Activated CD4-positive, alpha-beta memory T cell treated with anti-CD3 and anti-CD28 coated beads, Interleukin-2, amount 10 ng/mL, durations not matched to agents 7 days and 5 days (primary cell): Measurements from ENCODE around the gene ITCH. TPM values are rescaled to one million over a fixed set of nuclear protein-coding genes. Genes with fewer than 3 reads are reported as not detected.
"Not testable (repeated sequence)": the region's sequence is repeated elsewhere in the genome, so short reads cannot be mapped to it uniquely, and the experiment has no call there.

Source experiments
- CTCF ChIA-PET: fragments of 350-600 bp; sonication (Branson Sonifier 250); formaldehyde crosslinking; loops from one replicate; lab custom pipeline; 2021; ENCODE audit warnings: antibody characterized with exemption, inconsistent platforms; lab: Charles Lee
- POLR2A ChIA-PET: fragments of 350-600 bp; sonication (Branson Sonifier 250); formaldehyde crosslinking; loops from one replicate; lab custom pipeline; 2021; ENCODE audit warnings: antibody characterized with exemption; lab: Charles Lee
- DNase-seq: peaks from one replicate; pipeline ENCODE4 v3.0.0-alpha.2; 2020
- H3K27ac Mint-ChIP-seq: one replicate; pipeline ENCODE4 v1.8.0; 2021; ENCODE audit warnings: mild to moderate bottlenecking, mixed read lengths
- H3K27me3 Mint-ChIP-seq: one replicate; pipeline ENCODE4 v1.8.0; 2021; ENCODE audit warnings: mixed read lengths
- H3K36me3 Mint-ChIP-seq: one replicate; pipeline ENCODE4 v1.8.0; 2021; ENCODE audit warnings: low read depth, mixed read lengths
- H3K4me1 Mint-ChIP-seq: one replicate; pipeline ENCODE4 v1.8.0; 2021; ENCODE audit warnings: mixed read lengths
- H3K4me3 Mint-ChIP-seq: one replicate; pipeline ENCODE4 v1.8.0; 2021; ENCODE audit warnings: mild to moderate bottlenecking, mixed read lengths
- H3K9me3 Mint-ChIP-seq: one replicate; pipeline ENCODE4 v1.8.0; 2021; ENCODE audit warnings: mixed read lengths
- total RNA-seq, 2 experiments: library from RNA; stranded (reverse); gene quantifications; one replicate each; pipeline ENCODE4 v1.2.3, GENCODE V29; 2021

Gene ITCH
- total RNA-seq, 2 experiments from 2014 or later = 55.5 to 56.7 TPM

DNA sequence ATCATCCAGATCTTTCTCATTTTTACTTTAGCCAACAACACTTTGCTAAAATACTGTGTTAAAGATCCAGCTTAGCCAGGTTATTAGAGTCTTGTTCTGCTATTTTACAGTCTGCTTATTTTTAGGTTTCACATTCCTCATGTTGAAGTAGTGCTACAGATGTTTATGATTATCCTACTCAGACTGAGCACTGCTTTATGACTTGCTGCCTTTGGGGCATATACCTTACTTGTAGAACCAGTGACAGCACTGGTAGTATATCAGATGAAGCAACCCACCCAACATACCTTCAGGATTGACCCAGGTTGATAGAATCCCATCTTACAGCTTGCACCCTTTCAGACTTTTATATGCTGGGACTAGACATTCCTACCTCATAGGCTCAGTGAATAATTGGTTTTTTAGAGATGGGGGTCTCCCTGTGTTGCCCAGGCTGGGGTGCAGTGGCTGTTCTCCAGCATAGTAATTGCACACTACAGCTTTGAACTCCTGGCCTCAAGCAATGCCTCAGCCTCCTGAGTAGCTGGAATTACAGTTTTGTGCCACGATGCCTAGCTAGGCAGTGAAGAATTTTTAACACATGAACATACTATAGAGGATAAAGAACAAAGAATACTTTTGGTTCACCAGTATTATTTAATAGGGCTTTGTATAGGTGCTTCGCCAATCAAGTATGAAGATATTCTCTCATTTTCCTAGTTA lies 89.4 kb downstream of the ITCH start:
- peaks cover 7% of the 10 kb centered on the region for H3K4me1 Mint-ChIP-seq
- ChIA-PET POLR2A (no interaction called here), CTCF (interaction anchor here (0.5 to 6.9 kb wide), 2 partner anchors 9 to 140 kb away, joined by 4 to 32 read pairs; no protein-coding TSS in a partner anchor)
- no peak overlapping the region for H3K4me3 Mint-ChIP-seq
- H3K27me3 Mint-ChIP-seq = no peaks in the 10 kb centered on the region
- DNase-seq = no peak
- H3K36me3 Mint-ChIP-seq = peaks cover 38% of the 10 kb centered on the region
- no peak overlapping the region for H3K27ac Mint-ChIP-seq
- no peaks in the 10 kb centered on the region for H3K9me3 Mint-ChIP-seq

DNA sequence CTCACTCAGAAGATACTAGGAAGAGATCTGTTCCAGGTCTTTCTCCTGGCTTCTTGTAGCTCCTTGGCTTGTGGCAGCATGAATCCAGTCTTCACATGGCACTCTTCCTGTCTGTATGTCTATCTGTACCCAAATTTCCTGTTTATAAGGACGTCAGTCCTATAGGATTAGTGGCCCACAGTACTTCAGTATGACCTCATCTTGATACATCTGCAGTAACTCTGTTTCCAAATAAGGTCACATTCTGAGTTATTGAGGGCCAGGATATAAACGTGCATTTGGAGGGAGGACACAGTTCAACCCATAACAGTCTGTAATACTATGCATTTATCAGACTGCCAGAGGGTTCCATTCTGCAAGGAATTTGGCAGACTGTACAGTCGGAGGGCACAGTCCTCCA lies 95.6 kb downstream of the ITCH start:
- ChIA-PET POLR2A (no interaction called here), CTCF (no interaction called here)
- no peaks in the 10 kb centered on the region for H3K9me3 Mint-ChIP-seq
- no peak overlapping the region for H3K27ac Mint-ChIP-seq
- no peaks in the 10 kb centered on the region for H3K27me3 Mint-ChIP-seq
- no peaks in the 10 kb centered on the region for H3K4me1 Mint-ChIP-seq
- DNase-seq = no peak
- peaks cover 36% of the 10 kb centered on the region for H3K36me3 Mint-ChIP-seq
- no peak overlapping the region for H3K4me3 Mint-ChIP-seq

DNA sequence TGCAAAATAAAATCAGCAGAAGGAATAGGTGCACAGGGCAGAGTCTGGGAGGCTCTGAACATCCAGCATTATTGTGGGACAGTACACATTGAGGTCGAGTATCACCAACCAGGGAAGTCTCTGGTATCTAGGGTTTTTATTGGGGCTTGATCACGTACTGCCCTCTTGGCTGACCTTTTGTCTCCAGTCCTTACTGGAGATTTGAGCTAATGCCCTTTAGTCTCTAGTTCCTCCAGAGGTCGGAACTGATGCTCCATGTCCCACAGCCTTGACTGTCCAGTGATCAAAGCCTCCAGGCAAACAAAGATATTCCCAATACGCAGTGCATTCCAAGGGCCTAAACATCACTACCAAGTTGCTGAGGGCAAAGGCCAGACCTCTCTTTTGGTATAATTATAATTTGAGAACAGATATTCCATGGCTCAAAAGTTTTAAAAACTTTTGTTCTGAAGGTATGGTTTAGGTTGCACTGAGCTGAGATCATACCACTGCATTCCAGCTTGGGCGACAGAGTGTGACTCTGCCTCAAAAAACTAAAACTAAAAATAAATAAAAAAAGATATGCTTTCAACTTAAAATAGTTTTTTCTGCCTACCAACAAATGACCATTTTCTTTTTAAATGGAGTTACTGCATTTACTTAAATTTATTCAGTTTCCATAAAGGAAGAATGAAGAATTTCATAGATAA lies 96.3 kb downstream of the ITCH start:
- no peaks in the 10 kb centered on the region for H3K4me1 Mint-ChIP-seq
- H3K9me3 Mint-ChIP-seq = no peaks in the 10 kb centered on the region
- H3K27me3 Mint-ChIP-seq = no peaks in the 10 kb centered on the region
- no peak overlapping the region for H3K4me3 Mint-ChIP-seq
- ChIA-PET POLR2A (interaction anchor here (1.6 kb wide), 1 partner anchor 56 kb away, joined by 3 read pairs; no protein-coding TSS in a partner anchor), CTCF (no interaction called here)
- no peak for DNase-seq
- H3K36me3 Mint-ChIP-seq = peaks cover 39% of the 10 kb centered on the region
- no peak overlapping the region for H3K27ac Mint-ChIP-seq

DNA sequence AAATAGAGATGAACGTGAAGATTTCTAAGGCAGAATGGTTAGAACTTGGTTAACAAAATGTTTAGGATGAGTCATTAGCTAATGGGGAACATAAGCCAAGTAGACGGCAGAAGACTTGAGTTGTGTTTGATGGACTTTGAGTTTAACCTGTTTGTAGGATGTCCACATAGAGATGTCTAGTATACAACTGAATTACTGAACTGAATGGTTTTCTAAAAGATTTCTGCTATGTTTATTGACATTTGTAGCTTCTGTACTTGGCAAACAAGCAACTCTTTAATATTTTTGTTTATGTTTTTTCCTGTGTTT lies 98.7 kb downstream of the ITCH start:
- ChIA-PET POLR2A (no interaction called here), CTCF (interaction anchor here (0.7 kb wide), 1 partner anchor 10 kb away, joined by 4 read pairs; no protein-coding TSS in a partner anchor)
- H3K9me3 Mint-ChIP-seq = no peaks in the 10 kb centered on the region
- H3K27me3 Mint-ChIP-seq = no peaks in the 10 kb centered on the region
- DNase-seq = no peak
- no peak overlapping the region for H3K4me3 Mint-ChIP-seq
- H3K36me3 Mint-ChIP-seq = peaks cover 46% of the 10 kb centered on the region
- H3K4me1 Mint-ChIP-seq = no peaks in the 10 kb centered on the region
- H3K27ac Mint-ChIP-seq = no peak overlapping the region

DNA sequence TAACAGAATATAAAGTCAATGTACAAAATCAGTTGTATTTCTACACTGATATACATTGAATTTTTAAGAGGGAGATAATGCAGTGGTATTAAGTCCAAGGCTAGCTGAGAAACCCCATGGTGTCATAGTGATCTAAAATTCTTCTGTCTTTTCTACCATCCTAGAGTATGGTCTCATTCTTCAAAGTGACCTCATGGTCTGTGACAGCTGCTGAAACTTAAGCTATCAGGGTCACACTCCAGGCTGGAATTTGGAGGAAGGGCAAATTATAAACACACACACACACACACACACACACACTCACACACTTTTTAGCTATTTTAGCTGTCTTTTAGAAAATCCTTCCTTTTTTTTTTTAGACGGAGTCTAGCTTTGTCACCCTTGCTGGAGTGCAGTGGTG lies 105.9 kb downstream of the ITCH start:
- ChIA-PET CTCF (interaction anchor here (0.7 kb wide), 1 partner anchor 156 kb away, joined by 4 read pairs; no protein-coding TSS in a partner anchor), POLR2A (interaction anchor here (0.7 kb wide), 1 partner anchor 126 kb away, joined by 4 read pairs; no protein-coding TSS in a partner anchor)
- no peak overlapping the region for H3K4me3 Mint-ChIP-seq
- no peaks in the 10 kb centered on the region for H3K9me3 Mint-ChIP-seq
- no peaks in the 10 kb centered on the region for H3K4me1 Mint-ChIP-seq
- peaks cover 23% of the 10 kb centered on the region for H3K36me3 Mint-ChIP-seq
- no peak for DNase-seq
- no peak overlapping the region for H3K27ac Mint-ChIP-seq
- no peaks in the 10 kb centered on the region for H3K27me3 Mint-ChIP-seq

DNA sequence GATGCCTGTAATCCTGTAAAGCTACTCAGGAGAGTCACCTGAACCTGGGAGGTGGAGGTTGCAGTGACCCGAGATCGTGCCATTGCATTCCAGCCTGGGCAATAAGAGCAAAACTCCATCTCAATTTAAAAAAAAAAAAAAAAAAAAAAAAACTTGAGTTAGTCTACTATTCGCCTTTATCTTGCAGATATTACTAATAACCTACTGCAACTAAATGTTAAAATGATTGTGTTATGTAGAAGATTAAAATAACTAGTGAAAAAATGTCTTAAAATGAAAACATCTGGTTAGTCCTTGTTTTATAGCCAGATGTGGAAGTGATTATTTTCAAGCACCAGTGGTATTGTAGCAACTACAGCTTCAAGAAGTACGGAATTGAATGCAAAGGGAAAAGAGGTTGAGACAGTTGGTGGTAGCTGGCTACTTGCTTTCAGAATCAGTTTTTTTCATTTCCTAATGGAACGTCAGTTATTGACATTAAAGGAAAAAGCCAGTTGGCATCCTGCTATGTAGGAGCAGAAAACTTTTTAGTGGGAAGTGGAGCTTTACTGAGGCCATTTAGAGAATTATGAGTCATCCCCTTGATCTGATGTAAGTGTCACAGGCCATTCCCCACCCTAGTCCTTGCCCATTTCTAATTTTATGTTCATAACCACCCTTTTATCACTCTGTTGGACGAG lies 109.3 kb downstream of the ITCH start:
- peak overlapping the region; percentile 9 for H3K27ac Mint-ChIP-seq
- H3K36me3 Mint-ChIP-seq = peaks cover 38% of the 10 kb centered on the region
- DNase-seq = no peak
- H3K27me3 Mint-ChIP-seq = no peaks in the 10 kb centered on the region
- ChIA-PET POLR2A (no interaction called here), CTCF (interaction anchor here (1.4 to 3.1 kb wide), 2 partner anchors 21 to 161 kb away, joined by 5 to 34 read pairs; no protein-coding TSS in a partner anchor)
- no peak overlapping the region for H3K4me3 Mint-ChIP-seq
- H3K4me1 Mint-ChIP-seq = peaks cover 11% of the 10 kb centered on the region
- no peaks in the 10 kb centered on the region for H3K9me3 Mint-ChIP-seq

DNA sequence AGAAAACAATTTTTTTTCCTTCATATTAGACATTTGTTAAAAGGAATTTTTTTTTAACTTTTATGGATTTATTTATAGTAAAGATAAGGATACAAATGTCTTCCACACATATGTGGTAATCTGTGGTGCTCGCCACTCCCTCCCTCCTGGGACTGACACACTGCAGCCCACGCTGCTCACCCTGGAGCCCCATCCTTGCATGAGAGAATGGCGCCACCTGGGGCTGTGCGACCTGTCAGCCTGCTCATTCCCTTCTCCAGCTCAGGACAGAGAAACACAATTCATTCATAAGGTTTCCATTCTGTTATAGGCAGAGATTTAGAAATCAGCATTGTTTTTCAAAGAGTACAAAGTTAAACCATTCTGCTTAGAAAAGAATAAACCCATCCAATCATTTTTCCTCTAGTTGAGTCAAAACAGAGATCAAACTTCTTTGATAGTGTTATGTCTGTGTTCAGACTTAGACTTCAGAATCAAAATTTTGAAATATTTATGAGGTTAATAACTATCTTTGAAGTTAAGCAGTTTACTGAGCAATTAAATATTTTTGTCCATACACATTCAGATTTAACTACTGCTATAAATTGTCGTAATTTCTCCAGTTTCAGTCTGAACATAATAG lies 110.3 kb downstream of the ITCH start:
- ChIA-PET POLR2A (interaction anchor here (0.9 kb wide), 1 partner anchor 50 kb away, joined by 3 read pairs; no protein-coding TSS in a partner anchor), CTCF (interaction anchor here (1.4 to 3.1 kb wide), 2 partner anchors 20 to 162 kb away, joined by 5 to 34 read pairs; no protein-coding TSS in a partner anchor)
- no peaks in the 10 kb centered on the region for H3K27me3 Mint-ChIP-seq
- peaks cover 46% of the 10 kb centered on the region for H3K36me3 Mint-ChIP-seq
- DNase-seq = peak; percentile 44
- no peak overlapping the region for H3K27ac Mint-ChIP-seq
- H3K9me3 Mint-ChIP-seq = no peaks in the 10 kb centered on the region
- H3K4me3 Mint-ChIP-seq = no peak overlapping the region
- peaks cover 11% of the 10 kb centered on the region for H3K4me1 Mint-ChIP-seq

DNA sequence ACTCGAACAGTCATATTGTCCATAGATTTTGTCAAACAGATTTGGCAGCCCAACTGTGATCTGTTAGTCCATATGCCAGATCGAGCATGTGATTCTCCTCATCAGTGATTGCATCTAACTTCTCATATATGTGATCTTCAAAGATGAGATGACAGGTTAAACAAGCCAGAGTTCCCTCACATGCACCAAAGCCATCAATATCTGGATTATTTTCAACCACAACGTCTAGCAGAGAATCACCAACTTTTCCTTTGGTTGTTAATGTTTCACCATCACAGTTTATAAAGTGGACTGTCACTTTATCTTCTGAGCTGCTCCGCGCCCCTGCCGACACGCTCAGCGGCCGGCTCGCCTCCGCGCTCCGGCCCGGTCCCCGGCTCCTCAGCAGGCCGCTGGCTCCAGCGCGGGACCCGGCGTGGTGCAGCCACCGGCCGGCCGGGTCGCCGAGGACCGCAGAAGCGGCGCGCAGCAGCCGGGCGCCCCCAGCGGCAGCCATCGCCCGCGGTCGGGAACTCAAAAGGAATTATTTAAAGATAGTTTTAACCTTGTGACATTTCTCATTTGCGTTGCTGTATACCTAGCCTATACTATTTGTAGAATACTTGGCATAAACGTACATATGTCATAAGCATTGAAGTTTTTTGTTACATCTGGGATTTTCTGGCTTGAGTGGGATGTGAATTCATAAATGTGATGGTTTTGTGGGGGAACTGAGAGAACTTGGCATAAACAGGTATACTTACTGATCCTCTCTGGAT lies 113.1 kb downstream of the ITCH start:
- ChIA-PET CTCF (interaction anchor here (0.9 to 3.0 kb wide), 4 partner anchors 8 to 163 kb away, joined by 3 to 18 read pairs (median 4); no protein-coding TSS in a partner anchor), POLR2A (no interaction called here)
- peaks cover 15% of the 10 kb centered on the region for H3K4me1 Mint-ChIP-seq
- H3K27ac Mint-ChIP-seq = no peak overlapping the region
- peaks cover 62% of the 10 kb centered on the region for H3K36me3 Mint-ChIP-seq
- H3K4me3 Mint-ChIP-seq = no peak overlapping the region
- H3K9me3 Mint-ChIP-seq = peaks cover 5% of the 10 kb centered on the region
- peak; percentile 34 for DNase-seq
- no peaks in the 10 kb centered on the region for H3K27me3 Mint-ChIP-seq

DNA sequence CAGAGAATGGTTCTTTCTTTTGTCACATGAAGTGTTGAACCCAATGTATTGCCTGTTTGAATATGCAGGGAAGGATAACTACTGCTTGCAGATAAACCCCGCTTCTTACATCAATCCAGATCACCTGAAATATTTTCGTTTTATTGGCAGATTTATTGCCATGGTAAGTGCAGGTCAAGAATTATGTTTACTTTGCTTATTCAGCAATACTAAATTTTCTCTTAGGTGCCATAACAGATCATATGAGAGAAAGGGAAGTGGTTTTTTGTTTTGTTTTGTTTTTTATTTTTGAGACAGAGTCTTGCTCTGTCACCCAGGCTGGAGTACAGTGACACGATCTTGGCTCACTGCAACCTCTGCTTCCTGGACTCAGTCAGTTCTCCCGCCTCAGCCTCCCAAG lies 116.6 kb downstream of the ITCH start:
- no peak overlapping the region for H3K4me3 Mint-ChIP-seq
- no peaks in the 10 kb centered on the region for H3K27me3 Mint-ChIP-seq
- peaks cover 76% of the 10 kb centered on the region for H3K36me3 Mint-ChIP-seq
- no peak overlapping the region for H3K27ac Mint-ChIP-seq
- no peak for DNase-seq
- ChIA-PET CTCF (no interaction called here), POLR2A (no interaction called here)
- peaks cover 12% of the 10 kb centered on the region for H3K9me3 Mint-ChIP-seq
- peaks cover 15% of the 10 kb centered on the region for H3K4me1 Mint-ChIP-seq

DNA sequence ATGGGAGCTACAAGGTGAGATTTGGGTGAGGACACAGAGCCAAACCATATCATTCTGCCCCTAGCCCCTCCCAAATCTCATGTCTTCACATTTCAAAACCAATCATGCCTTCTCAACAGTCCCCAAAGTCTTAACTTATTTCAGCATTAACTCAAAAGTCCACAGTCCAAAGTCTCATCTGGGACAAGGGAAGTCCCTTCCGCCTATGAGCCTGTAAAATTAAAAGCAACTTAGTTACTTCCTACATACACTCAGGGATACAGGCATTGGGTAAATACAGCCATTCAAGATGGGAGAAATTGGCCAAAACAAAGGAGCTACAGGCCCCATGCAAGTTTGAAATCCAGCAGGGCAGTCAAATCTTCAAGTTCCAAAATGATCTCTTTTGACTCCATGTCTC lies 119.1 kb downstream of the ITCH start:
- H3K27me3 Mint-ChIP-seq, H3K27ac Mint-ChIP-seq, H3K4me3 Mint-ChIP-seq, CTCF ChIA-PET, DNase-seq, POLR2A ChIA-PET, H3K4me1 Mint-ChIP-seq: not testable (repeated sequence)
- Mint-ChIP-seq H3K36me3 (peaks cover 69% of the 10 kb centered on the region), H3K9me3 (peaks cover 12% of the 10 kb centered on the region)

DNA sequence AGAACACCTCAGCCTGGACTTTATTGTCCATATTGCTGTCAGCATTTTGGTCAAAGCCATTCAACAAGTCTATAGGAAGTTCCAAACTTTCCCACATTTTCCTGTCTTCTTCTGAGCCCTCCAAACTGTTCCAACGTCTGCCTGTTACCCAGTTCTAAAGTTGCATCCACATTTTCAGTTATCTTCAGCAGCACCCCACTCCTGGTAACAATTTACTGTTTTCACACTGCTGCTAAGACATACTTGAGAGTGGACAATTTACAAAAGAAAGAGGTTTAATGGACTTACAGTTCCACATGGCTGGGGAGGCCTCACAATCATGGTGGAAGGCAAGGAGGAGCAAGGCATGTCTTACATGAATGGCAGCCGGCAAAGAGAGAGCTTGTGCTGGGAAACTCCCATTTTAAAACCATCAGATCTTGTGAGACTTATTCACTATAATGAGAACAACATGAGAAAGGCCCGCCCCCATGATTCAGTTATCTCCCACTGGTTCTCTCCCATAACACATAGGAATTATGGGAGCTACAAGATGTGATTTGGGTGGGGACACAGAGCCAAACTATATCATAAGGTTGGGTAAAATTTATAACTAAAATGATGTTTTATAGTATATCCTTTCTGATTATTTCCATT lies 120.6 kb downstream of the ITCH start:
- not testable (repeated sequence) for H3K27ac Mint-ChIP-seq, H3K27me3 Mint-ChIP-seq, H3K4me1 Mint-ChIP-seq, DNase-seq, H3K4me3 Mint-ChIP-seq
- Mint-ChIP-seq H3K36me3 (peaks cover 68% of the 10 kb centered on the region), H3K9me3 (peaks cover 12% of the 10 kb centered on the region)
- POLR2A ChIA-PET = interaction anchor here (1.1 kb wide), 1 partner anchor 12 kb away, joined by 3 read pairs; no protein-coding TSS in a partner anchor
- CTCF ChIA-PET = interaction anchor here (1.1 kb wide), 1 partner anchor 28 kb away, joined by 3 read pairs; no protein-coding TSS in a partner anchor
